Measurements from ENCODE around the gene TSC1.

Gene TSC1

DNA sequence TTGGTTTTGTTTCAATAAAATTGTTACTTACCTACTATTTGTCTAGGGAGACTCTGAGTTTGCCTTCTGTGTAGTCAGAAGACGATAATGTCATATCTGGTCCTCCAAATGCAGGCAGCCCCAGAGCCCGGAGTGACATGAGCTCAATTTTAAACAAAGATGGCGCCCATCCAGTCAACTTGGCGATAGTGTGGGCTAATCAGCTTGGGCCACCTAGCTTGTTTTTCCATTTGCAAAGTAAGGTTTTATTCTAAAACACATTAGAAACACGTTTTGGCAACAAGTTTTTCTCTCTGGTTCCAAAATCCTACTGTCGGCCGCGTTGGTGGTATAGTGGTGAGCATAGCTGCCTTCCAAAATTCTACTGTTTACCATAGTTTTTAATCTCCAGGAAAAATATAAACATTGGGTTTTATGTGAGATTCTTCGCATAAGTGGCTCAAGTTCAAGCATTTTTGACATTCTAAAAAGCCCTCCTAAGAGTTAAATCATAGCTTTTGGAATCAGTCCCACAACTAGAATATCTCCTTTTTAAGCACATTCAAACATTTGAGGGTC, 13.2 kb downstream of the TSC1 start:
- DNase-seq: no peak

- no peak for DNase-seq
Measured at GRCh38 chr9:132927704-132928103, 16.7 kb downstream of the TSC1 start.

- DNase-seq: no peak
Measured at GRCh38 chr9:132923346-132923902, 21.0 kb downstream of the TSC1 start.

DNA sequence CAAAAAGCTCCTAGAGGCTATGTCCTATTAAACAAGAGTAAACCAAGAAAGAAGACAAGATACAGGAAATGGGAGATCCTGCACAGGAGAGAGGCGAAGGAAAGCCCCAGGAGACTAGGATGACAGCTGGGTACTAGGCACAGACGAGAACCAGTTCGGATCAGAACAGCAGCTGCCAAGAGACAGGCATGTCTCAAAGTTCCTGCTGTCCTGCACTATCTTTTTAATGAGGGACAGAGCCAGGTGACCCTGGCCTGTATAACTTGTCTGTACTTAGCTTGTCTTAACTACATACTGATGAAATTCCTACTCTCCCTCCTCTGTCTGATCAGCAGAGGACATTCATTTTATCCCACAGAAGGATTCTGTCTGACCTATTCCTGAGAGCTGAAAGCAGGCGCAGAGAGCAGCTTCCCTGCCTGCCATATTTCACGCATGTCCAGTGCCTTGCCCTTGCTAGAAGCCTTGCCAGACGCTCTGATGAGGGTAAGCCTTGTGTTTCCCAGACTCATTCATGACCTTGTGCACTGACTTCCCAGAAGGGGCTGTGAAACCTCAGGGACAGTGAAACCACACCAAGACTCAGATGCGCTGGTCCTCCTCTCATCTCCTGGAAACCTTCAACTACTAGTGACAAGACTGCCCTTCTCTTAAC, 24.7 kb downstream of the TSC1 start:
- DNase-seq: no peak

- DNase-seq: no peak
Measured at GRCh38 chr9:132914924-132915323, 29.5 kb downstream of the TSC1 start.

GRCh38 chr9:132912131-132912530, 32.3 kb downstream of the TSC1 start:
- no peak for DNase-seq

DNA sequence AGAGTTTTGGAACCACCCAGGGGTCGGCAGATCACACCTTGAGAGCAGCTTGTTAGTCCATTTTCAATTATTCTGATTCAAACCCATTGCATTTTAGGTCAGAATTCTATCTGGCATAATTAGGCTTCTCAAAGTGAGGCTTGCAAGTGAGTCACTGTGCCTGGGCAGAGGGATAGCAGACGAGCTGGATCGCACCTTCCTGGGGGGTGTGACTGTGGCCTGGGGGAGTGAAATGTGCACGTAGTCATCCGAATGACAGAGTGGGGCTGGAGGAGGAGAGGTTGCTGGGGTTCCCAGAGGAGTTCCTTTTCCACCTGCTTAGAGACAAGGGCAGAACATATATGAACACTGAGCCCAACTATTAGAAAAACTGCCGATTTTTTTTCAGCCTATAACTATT, 34.0 kb downstream of the TSC1 start:
- DNase-seq: no peak

- no peak for DNase-seq
Measured at GRCh38 chr9:132909311-132909710, 35.1 kb downstream of the TSC1 start.

DNA sequence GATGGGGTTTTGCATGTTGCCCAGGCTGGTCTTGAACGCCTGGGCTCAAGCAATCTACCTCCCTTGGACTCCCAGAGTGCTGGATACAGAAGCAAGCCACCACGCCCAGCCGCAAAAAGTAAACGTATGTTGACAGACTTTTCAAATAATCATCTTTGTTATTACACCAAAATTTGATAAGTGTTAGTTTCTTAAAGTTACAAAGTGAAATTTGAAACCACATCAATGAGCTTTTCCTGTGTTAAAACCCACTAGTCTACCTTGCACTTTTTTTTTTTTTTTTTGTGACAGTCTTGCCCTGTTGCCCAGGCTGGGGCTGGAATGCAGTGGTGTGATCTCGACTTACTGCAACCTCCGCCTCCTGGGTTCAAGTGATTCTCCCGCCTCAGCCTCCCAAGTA, 35.8 kb downstream of the TSC1 start:
- no peak for DNase-seq

- no peak for DNase-seq
Measured at GRCh38 chr9:132905726-132906125, 38.7 kb downstream of the TSC1 start.

DNA sequence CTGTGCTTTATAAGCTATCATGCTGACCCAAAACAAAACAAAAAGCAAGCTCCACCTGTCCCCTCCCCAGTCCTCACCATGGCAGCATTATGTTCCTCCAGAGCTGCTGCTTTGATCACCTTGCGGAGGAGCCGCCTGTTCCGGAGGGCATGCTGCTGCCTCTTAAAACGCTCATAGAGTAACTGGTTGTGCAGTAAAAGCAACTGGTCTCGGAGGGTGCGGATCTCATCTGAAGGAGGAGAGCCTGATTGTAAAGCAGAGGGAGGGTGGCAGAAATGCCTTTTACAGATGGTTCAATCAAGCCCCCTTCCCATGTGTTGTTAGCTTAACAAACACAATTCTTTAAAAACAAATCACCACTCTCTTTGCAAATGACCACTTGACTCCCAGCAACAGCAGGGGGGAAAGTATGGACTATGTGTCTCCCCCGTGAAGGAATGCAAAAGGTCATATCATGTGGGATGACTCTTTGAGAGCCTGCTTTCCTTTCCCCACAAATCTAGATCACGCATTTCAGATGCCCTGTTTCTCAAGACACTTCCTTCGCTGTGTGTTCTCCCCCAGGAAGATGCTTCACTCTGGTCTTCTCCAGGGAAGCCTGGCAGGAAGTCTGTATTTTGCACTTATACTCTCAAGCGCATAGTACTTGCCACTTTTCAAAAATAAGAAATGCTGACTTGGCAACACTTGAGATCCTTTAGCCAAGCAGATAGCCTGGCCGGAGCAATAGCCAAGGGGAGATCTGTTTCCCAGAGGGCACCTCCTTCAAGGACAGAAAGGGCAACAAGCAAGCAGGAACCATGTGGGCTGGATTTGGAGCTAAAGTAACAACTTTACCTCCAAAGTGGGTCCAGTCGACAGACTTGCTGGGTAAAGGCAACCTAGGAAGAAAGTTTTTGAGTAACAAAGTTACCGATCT, 40.6 kb downstream of the TSC1 start:
- no peak for DNase-seq

DNA sequence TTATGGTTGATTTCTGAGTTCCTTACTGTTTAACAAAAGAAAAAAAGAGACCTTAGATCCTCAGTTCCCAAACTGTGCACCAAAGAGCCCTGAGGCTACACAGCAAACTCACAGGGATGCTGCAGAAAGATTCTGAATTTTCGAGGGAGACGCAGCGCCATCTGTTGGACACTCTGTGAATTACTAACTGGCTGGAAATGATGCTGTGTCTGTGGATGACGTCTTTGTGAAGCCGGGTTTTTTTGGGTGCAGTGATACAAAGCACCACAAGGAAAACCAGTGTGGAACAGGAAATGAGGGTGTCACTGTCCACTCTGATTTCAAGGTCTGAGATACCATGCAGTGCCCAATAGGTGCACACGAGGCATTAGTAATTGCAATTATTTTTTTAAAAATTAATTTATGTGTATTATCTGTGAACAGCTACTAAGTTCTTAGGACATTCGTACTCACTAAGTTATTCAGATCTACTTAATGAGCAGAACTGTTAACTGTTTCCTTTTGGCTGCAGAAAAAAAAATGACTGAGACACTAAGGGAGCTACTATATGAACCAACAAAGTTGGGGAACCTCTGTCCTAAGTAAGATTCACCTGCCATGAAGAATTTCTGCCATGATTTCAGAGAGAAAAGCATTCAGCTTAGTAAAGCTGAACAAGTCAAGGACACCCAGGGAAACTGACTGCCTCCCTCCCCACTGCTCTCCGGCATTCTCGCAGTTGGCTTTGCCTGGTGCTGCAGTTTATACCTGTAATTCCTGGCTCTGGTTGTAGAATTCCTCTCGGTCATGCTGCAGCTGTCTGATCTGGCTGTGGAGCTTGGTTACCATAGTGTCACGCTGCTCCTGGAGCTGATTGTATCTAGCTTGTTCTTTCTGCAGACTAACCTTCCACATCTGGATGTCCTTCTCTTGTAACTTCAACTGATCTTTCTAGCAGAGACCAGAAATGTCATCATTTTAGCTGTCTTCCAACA, 42.3 kb downstream of the TSC1 start:
- DNase-seq: peak; percentile 44

- no peak for DNase-seq
Measured at GRCh38 chr9:132898051-132898450, 46.4 kb downstream of the TSC1 start.

DNA sequence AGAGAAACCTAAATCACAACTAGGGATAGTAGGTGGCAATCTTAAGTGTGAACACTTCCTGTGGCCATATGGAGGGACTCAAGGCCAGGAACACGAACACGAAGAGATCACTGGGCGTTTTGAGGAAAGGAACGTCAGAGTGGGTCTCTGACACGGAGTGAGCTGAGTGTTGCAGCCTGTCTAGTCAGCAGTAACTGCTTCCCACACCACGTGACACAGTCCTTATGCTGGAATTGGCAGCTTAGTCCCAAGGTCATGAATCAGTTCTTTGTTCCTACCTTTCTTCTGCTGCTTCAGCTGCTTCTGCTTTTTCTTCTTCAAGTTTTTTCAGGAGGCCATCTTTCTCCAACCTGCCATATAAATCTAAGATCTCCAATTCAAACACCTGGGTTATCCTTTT, 47.5 kb downstream of the TSC1 start:
- no peak for DNase-seq

DNA sequence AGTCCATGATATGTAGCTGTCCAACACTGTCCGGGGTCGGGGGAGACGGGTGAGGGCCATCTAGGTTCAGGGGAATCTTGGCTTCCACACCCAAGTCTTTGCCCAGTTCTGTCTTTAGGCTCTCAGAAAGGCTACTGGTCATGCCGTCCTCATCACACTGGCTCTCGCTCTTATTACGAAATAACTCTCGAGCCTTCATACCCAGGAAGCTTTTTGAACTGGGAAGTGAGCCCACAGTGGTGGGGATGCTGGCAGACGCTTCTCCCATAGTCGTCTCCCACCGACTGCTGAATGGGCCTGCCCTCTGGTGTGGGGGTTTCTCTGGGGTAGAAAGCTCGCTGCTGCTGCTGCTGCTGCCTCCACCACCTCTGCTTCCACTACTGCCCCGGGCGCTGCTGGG, 48.2 kb downstream of the TSC1 start:
- DNase-seq: no peak

- no peak for DNase-seq
Measured at GRCh38 chr9:132894862-132895835, 49.3 kb downstream of the TSC1 start.

GRCh38 chr9:132894346-132894745, 50.1 kb downstream of the TSC1 start:
- no peak for DNase-seq

GRCh38 chr9:132892400-132892799, 52.0 kb downstream of the TSC1 start:
- DNase-seq: no peak

DNA sequence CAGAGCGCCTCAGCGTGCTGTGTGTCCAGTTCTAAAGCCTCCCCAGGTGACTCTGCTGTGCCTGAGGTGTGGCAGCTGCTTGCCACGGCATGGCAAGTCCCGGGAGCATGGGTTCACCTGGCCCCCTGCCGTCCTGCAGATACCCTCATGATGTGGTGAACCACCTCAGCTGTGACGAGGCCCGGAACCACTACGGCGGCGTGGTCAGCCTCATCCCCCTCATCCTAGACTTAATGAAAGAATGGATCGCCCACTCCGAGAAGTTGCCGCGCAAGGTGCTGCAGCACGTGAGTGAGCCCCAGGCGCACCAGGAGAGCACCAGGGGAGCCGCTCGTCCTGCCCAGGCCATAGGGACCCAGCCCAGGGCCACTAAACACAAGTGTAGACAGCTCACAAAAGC, 56.3 kb downstream of the TSC1 start:
- no peak for DNase-seq

DNA sequence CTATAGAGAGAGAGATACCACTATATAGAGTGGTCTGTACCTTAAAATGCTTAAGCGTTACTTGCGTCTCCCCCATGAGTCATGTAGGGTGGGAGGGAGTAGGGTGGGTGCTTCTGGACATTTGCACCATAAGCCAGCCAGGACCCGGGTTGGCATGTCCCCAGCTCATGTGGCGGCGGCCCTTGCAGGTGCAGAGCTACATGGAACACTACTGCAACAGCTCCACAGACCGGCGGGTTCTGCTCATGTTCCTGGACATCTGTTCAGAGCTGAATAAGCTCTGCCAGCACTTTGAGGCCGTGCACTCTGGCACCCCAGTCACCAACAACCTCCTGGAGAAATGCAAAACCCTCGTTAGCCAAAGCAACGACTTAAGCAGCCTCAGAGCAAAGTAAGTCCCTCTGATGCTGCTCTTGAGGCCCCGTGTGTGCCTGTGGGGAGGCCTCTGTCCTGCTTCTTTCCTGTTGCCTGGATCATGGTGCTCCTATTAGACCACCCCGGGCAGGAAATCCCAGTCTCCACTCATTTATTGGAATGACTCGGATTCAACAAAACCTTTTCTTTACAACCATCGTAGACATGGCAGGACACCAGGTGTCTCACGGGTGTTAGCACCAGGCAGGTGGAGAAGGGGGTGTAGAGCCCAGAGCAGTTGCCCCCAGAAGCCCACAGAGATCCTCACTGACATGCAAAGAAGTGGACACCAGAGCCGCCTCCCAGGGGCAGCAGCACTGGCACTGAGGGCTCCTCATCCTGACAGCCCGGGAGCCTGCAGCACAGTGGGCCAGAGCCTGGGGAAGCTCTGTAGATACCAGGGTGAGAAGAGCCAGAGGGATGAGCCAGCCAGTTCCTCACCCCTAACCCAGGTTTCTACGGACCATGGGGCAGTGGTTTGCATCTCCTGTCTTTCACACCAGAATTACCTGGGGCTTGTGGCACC, 57.0 kb downstream of the TSC1 start:
- no peak for DNase-seq

Data from NCI-H1436 (cell line).